Measurements from ENCODE around the gene PTRH1. TPM values are rescaled to one million over a fixed set of nuclear protein-coding genes. Genes with fewer than 3 reads are reported as not detected.

The PTRH1 gene
- total RNA-seq, 1 experiment from 2014 or later: 17.5 TPM

DNA sequence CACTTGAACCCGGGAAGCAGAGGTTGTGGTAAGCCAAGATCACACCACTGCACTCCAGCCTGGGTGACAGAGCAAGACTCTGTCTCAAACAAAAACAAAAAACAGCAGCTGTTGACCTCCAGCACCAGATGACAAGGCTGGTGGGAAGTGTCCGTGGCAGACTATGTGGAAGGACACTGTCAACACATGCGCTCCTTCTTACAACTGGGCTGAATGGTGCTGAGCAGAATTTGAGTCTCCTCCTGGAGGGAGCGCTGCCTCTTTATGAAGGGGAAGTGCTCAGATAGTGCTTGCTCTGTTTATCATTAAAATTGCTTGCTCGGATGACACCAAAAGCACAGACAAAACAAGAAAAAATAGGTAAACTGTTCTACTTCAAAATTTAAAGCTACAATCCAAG, 17.9 kb downstream of the PTRH1 start:
- no peak for DNase-seq (ENCODE audit: low read depth)

DNA sequence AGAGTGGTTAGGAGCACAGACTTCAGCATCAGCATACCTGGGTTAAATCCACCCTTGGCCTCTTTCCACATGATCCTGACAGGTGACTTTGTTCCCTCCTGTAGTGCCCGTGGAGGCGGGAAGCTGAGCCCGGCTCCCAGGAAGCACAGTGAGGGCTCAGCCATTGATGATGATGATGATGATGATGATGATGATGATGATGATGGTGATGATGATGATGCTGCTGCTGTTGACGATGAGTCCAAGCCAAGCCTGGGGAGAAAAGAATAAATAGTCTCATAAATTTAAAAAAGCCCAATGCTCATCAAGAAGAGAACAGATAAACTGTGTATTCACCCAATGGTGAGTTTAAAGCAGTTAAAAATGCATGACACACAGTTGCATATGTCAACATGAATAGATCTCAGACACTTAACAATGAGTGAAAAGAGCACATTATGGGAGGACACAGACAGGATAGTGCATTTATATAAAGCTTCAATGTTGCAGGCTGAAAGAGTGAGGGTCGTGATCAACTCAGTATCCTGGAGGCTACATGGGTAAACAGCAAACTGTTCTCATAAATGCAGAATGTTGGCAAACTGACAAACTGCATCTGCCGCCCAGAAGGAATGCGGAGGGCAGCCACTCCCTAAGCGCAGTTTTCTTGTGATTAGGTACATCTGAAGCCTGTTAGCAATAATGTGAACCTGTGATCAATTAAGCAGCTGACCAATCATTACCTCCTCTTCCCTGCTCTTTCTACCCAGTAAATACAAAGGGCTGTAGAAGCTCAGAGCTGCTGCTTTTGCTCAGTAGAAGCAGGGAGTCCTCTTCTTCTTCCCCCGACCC, 20.4 kb downstream of the PTRH1 start:
- no peak for DNase-seq (ENCODE audit: low read depth)

DNA sequence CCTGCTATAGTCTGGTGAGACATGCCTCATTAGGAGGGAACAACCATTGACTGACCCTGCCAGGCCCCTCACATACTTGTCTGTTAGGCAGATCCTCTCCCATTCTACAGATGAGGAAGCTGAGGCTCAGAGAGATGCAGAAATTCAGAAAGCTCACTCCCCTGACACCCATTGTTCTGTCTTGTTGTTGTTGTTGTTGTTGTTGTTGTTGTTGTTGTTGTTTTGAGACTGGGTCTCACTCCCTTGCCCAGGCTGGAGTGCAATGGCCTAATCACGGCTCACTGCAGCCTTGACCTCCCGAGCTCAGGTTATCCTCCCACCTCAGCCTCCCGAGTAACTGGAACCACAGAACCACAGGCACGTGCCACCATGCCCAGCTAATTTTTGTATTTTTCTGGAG, 21.8 kb downstream of the PTRH1 start:
- DNase-seq (ENCODE audit: low read depth): no peak

DNA sequence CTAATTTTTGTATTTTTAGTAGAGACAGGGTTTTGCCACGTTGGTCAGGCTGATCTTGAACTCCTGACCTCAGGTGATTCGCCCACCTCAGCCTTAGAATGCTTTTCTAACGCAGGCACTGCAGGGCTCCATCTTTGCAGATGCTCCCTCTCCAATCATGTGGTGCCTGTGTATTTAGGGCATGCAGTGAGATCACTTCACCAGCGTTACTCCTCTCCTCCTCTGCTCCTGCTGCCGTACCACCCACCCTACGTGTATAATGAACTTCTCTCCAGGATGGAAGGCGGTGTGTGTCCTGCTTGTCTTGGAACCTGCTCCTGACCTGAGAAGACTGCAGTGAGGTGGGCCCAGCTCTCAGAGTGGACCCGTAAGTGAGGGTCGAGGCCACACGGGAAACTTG, 22.3 kb downstream of the PTRH1 start:
- no peak for DNase-seq (ENCODE audit: low read depth)

DNA sequence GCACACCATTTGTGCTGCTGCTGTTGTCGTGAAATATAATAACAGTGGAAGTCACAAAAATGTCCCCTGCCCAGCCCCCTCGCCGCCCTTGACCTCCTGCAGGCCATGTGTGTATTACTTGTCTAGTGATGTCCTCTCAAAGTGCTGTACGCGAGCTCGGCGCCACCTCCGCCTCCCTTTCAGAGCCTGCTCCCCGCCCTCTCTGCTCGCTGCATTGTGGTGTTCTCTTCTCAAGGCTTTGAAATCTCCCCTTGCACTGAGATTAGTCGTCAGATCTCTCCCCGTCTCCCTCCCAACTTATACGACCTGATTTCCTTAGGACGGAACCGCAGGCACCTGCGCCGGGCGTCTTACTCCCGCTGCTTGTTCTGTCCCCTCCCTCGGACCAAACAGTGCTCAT, 23.4 kb downstream of the PTRH1 start:
- DNase-seq (ENCODE audit: low read depth): no peak

DNA sequence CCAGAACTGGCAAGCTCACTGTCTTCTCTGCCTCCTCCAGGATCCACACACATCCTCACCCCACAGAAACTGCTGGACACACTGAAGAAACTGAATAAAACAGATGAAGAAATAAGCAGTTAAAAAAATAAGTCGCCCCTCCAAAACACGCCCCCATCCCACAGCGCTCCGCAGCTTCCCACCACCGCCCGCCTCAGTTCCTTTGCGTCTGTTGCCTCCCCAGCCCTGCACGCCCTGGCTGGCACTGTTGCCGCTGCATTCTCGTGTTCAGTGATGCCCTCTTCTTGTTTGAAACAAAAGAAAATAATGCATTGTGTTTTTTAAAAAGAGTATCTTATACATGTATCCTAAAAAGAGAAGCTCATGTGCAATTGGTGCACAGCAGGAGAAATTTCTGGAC, 24.7 kb downstream of the PTRH1 start:
- DNase-seq (ENCODE audit: low read depth): no peak

DNA sequence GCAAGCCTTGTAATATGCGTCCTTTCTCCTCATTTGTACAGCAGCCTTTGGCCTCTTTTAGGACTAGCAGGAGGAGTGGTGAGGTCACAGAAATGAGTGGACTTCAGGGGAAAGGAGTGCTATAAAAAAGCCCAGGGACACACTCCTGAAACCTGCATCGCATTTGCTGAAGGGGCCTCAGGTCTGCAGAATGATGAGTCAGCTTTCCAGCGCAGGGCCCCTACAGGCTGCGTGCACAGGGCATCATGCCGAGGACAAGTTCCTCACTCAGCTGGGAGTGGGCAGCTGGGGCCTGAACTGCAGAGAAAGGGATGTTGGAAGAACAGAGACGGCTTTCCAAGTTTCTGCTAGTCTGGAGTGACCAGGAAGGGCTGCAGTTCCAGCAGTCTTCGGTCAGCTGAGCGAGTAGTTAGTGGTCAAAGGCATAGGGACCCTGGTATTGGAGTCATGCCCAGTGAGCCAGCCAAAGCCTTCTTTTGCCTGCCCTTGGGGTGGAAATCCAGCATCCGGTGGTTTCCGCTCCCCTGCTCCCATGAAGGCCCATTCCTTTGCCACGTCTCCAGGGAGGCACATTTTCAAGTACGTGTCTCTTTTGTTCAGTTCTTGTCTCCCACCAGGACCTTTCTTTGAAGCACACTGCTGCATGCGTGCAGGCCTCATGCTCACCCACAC, 26.0 kb downstream of the PTRH1 start:
- no peak for DNase-seq (ENCODE audit: low read depth)

DNA sequence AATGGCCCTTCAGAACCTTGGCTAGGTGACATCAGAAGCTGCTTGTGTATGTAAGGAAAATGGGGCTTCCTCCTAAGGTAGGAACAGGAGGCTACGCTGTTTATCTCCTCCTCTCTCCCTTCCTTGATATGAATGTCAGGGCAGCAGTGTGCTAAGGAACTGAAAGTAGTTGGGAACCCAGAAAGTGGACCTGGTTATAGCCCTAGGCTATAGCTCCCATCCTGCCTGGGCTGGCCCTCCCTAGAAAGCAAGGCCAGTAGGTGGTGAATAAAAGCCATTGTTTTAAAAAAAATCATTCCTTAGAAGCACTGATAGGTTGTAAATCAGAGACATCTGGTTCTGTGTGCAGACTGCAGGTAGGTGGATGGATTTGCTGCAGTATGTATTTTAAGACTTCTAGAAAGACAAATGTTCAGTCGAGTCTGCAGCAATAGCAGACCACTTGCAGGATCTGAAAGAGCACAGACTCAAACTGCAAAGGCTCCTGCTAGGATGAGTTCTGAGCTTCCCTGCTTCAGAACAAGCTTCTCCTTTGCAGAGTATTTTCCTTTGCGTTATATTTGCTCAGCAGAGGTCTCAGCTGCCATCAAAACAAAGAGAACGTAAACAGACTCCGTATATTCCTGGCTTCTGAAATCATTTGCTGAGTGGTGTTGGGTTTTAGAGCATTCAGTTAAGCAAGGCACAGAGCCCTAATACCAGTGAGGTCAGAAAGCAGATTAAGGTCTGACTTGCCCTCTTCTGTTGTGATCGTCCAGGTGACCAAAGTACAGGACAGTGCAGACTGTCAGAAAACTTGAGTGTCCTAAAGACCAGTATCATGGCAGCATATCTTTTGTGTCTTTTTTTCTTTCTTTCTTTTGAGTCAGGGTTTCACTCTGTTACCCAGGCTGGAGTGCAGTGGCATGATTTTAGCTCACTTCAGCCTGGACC, 28.7 kb downstream of the PTRH1 start:
- peak; percentile 50 for DNase-seq (ENCODE audit: low read depth)

DNA sequence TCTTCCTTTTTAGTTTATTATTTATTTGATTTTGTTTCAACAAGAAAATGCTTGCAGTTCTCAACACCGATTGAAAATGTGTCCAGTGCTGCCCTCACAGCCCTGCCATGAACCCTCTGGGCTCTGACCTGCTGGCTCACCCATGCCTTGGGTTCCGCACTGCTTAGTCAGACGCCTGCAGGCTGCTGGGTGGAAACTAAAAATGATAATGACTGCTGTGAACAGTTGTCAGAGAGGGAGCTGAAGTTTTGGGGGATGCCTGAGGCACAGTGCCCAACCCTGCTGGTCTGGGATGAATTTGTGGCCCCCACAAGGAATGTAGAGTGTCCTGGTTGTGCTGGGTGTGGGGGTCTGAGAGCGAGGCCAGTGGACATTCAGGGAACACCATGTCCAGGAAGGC, 30.9 kb downstream of the PTRH1 start:
- DNase-seq (ENCODE audit: low read depth): peak; percentile 88

DNA sequence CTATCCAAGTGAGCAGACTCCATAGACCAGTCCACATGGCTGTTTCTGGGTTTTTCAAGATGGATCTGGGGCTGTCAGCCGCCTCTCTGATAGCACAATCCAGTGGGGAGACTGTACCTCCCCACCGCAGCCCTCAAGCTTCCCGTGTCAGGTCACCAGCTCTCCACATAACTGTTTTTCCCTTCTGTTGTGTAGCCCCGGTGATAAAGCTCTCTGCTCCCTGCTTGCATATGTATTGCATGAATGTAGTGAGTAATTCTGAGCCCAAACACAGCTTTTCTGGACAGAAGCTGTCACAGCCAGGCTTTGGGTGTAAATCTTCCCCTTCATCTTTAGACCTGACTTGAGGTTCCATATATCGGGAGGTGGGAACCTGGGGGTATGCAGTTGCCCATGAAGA, 31.7 kb downstream of the PTRH1 start:
- peak; percentile 87 for DNase-seq (ENCODE audit: low read depth)

DNA sequence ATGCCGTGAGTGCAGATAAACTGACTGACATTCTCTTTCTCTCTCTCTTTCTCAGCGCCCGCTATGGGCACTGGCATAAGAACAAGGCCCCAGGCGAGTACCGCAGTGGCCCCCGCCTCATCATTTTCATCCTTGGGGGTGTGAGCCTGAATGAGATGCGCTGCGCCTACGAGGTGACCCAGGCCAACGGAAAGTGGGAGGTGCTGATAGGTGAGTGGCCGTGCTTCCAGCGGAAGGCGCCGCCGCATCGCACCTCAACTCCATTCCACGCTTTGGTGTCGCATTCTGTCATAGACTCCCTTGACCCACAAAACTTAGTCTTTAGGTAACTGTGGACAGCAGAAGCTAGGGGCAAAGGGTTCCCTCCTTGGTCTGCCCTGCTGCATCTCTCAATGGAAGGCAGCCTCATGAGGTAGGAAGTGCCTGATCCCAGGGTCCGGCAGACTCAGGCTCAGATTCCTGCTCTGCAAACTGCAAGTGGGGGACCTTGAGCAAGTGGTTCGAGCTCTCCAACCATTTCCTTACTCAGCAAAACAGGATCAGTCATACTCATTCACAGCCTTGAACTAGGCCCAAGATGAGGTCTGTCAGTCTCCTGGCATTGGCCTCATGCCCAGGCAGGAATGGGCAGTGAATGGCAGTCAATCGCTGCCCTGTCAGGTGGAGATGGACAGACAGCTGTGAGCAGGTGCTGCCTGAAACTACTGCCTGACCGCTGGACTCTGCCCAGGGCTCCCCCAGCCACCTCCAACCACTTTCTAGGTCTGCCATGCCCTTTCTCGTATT, 32.9 kb downstream of the PTRH1 start:
- peak; percentile 56 for DNase-seq (ENCODE audit: low read depth)

DNA sequence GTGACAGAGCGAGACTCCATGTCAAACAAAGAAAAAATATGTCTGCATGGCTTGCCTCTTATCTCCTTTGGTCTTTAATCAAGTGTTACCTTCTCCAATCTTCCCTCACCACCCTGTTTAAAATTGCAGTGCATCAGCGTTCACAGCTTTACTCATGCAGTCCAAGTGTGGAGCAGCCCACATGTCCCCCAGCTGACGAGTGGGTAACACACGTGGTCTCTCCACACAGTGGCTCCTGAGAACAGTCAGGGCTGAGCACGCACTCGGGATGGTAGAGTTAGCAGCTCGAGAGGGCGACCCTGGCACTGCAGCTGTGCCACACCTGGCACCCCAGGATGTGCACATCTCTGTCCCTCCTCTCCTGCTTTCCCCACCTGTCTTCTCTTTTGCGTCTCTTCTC, 34.6 kb downstream of the PTRH1 start:
- no peak for DNase-seq (ENCODE audit: low read depth)

DNA sequence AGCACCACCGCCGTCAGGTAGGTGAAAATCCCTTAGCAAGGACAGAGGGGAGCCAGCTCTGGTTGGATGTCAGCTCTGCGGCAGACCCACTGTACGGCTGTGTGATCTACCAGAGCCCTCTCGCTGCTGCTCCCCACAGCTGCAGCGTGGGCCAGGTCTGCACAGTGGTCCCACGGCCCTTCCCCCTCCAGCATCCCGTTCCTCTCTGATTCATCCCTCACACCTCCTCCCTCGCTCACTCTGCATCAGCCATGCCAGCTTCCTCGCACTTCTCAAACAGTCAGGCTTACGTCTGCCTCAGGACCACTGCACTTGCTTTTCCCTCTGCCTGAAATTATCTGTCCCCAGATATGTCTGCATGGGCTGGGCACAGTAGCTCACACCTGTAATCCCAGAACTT, 35.2 kb downstream of the PTRH1 start:
- no peak for DNase-seq (ENCODE audit: low read depth)

DNA sequence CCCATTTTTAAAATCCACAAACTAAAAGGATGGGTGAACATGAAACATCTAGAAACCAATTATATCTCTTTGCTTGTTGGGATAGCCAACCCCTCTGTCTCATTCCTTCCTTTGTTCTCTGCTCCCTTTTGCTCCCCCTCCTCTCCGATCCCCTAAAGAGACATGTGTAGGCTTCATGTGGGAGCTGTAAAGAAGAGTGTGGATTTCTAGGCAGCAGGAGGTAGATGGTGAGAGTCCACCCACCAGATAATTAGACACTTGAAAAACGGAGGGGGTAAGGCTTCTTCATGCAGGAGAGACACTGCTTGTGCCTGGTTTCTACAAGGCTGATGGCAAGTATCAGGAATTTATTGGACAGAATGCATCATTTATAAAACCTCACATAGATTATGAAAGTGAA, 36.0 kb downstream of the PTRH1 start:
- DNase-seq (ENCODE audit: low read depth): no peak

DNA sequence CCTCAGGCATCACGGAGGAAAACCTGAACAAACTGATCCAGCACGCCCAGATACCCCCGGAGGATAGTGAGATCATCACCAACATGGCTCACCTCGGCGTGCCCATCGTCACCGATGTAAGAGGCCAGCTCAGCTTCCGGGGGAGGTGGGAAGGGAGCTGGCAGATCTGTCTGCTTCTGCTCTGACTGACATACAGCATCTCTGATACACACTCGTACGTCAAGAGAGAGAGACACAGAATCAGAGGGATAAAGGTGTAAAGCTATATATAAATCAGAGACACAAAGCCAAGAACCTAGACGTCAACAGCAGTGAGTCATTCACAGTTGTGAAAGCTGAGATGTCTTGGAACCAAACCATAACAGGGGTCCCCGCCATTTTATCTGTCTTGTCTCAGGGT, 38.8 kb downstream of the PTRH1 start:
- DNase-seq (ENCODE audit: low read depth): no peak

DNA sequence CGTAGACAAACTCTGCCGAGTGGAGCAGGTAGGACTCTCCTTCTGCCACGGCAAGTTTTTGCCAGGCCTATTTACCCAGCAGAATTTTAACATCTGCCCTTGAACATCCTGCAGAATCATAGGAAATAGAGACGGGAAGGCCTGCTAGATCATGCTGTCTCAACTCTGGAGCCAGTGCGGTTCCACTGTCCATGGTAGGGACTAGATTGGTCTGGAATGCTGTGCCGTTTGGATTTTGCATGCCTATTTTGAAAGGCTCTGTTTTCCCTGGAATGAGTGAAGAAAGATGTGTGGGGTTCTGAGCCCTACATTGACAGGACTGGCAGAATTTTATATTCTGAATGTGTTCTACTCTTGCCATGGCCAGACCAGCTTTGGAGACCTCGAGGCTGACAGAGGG, 42.2 kb downstream of the PTRH1 start:
- DNase-seq (ENCODE audit: low read depth): no peak

DNA sequence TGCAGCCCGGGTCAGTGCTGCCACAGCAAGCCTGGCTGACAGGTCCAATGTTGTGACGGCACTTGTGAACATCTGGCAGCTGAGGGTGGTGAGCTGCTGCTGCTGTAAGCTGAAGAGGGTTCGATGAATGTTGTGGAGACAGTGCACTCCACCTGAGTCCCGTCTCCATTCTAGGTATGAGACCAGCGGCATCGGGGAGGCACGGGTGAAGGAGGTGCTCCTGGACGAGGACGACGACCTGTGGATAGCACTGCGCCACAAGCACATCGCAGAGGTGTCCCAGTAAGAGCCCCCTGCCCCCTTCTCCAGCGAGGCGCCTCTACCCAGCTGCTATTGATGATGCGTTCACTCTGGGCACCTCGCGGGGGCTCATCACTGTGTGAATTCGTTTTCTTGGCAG, 47.6 kb downstream of the PTRH1 start:
- DNase-seq (ENCODE audit: low read depth): no peak

DNA sequence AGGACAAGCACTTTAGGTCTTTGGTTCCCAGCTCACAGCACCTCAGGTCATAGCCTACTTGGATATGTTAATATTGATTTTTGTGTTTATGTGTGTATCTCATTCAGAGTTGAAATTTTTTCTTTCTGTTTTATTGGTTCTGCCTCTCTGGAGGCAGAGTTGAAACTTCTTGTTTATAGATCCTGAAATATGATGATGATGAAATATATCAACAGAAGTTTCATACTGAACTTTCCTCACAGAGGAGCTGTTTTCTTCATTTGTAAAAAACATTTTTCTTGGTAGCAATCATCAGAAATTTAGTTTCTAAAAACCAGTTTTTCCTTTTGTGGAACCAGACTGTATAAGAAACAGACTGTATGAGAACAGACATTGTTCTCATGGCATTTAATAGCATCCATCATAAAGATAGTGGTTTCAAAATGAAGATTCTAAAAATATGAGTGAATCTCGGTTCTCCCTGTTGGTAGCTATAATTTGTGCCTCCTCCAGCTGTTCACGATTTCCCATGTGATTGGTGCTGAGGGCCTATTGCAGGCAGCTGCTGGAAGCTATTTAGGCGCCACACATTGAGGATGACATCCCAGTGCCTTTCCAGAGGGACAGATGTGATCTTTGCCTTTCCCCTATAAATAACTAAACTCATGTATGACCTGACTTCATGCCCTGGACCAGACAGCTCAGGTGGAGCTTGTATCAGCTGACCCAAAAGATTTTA, 48.2 kb downstream of the PTRH1 start:
- DNase-seq (ENCODE audit: low read depth): no peak

DNA sequence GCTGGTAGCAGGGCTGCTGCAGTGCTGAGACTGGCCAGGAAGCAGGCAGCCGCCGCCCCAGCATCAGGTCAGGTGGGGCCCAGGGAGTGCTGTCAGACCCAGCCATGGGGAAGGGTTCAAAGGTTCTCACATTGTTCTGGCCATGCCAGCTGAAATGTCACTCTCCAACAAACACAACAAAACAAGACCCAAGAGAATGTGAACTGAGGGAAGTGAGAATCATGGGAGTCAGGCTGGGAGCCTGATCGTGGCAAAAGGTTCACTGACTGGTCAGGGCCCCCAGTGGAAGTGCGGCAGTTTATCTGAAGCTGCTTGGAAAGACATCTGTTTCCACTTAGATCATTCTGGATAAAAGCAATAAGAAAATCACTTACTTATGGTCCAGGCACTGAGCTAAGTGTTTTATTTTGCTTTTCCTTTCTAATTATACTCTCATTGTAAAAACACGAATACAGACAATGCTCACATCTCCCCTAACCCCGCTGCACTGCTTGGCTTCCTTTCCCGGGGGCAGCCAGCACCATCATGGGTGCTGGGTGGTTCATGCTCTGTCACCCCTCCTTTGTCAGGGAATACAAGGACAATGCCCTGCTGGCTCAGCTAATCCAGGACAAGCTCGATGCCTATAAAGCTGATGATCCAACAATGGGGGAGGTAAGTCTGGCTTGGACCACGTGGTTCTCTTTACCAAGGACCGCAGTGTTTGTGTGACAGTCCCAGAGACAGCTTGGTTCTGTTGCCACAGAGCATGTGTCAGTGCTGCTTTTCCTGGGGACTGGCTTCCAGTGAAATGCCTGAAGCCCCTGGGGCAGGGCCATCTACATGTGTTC, 50.6 kb downstream of the PTRH1 start:
- DNase-seq (ENCODE audit: low read depth): no peak

DNA sequence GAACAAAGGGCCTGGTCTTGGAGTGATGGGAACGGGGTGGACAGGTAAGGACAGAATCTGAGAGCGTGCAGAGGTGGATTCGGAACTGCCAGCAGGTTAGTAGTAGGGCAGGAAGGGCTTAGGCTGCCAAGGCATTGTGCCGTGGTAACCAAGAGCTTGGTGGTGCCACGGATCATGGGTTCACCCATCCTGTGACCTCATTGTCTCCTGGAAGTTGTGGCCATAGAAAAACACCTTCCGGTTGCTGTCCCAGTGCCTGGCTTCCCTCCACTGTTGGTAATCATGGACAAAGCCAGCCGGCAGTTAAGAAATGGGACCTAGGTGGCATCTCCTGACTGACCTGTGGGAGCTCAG, 51.2 kb downstream of the PTRH1 start:
- DNase-seq (ENCODE audit: low read depth): no peak
